ENCODE measurements around the gene S1PR4. TPM values are rescaled to one million over a fixed set of nuclear protein-coding genes. Genes with fewer than 3 reads are reported as not detected.
A peak's percentile ranks its signal among the peaks of the same experiment; 100 is the strongest.
"Not testable (repeated sequence)": the region's sequence is repeated elsewhere in the genome, so short reads cannot be mapped to it uniquely, and the experiment has no call there.

Gene S1PR4
- total and polyA plus RNA-seq, 8 donors = 1.2 to 20.8 (median 2.2) TPM

GRCh38 chr19:3198901-3199700 is 20.5 kb downstream of the S1PR4 start:
- no peak for ATAC-seq

GRCh38 chr19:3201072-3201700 is 22.6 kb downstream of the S1PR4 start:
- no peak overlapping the region for H3K4me3 ChIP-seq
- peaks cover 0 to 98% of the 10 kb centered on the region in 2 donors for H3K36me3 ChIP-seq
- no peak for ATAC-seq
- H3K4me1 ChIP-seq = no peaks in the 10 kb centered on the region
- H3K27me3 ChIP-seq = no peaks in the 10 kb centered on the region
- TF ChIP-seq CTCF (IDR thresholded peaks at IDR 0.05) = no peak
- intact Hi-C loops (cut with DNase I) = no loop called here
- H3K27ac ChIP-seq = no peak overlapping the region
- DNase-seq = peak in 1 of 4 donors; percentile 71
- H3K9me3 ChIP-seq = no peaks in the 10 kb centered on the region

More at GRCh38 chr19:3198901-3199700, 20.5 kb downstream of the S1PR4 start:
- peak in 1 of 4 donors; percentile 68 for DNase-seq
- intact Hi-C loops (cut with DNase I) = no loop called here
- Histone ChIP-seq H3K27ac (no peak overlapping the region), H3K27me3 (no peaks in the 10 kb centered on the region), H3K4me3 (no peak overlapping the region), H3K9me3 (no peaks in the 10 kb centered on the region), H3K36me3 (peaks cover 0 to 98% of the 10 kb centered on the region in 2 donors), H3K4me1 (no peaks in the 10 kb centered on the region)
- no peak for TF ChIP-seq CTCF (IDR thresholded peaks at IDR 0.05)

GRCh38 chr19:3201911-3202310 is 23.3 kb downstream of the S1PR4 start:
- Histone ChIP-seq H3K4me3 (no peak overlapping the region), H3K9me3 (no peaks in the 10 kb centered on the region), H3K27me3 (no peaks in the 10 kb centered on the region), H3K4me1 (no peaks in the 10 kb centered on the region), H3K36me3 (peaks cover 0 to 98% of the 10 kb centered on the region in 2 donors), H3K27ac (no peak overlapping the region)
- ATAC-seq = no peak
- peak in 1 of 4 donors; percentile 50 for DNase-seq
- intact Hi-C loops (cut with DNase I) = no loop called here
- no peak for TF ChIP-seq CTCF (IDR thresholded peaks at IDR 0.05)

GRCh38 chr19:3202346-3202745 is 23.8 kb downstream of the S1PR4 start:
- no peak for TF ChIP-seq CTCF (IDR thresholded peaks at IDR 0.05)
- no peak overlapping the region for H3K4me3 ChIP-seq
- peaks cover 0 to 98% of the 10 kb centered on the region in 2 donors for H3K36me3 ChIP-seq
- intact Hi-C loops (cut with DNase I) = no loop called here
- no peaks in the 10 kb centered on the region for H3K9me3 ChIP-seq
- no peaks in the 10 kb centered on the region for H3K4me1 ChIP-seq
- ATAC-seq = no peak
- H3K27ac ChIP-seq = no peak overlapping the region
- peak in 1 of 4 donors; percentile 57 for DNase-seq
- H3K27me3 ChIP-seq = no peaks in the 10 kb centered on the region

- intact Hi-C loops (cut with DNase I); H3K4me3 ChIP-seq; H3K9me3 ChIP-seq; DNase-seq; H3K27me3 ChIP-seq; H3K27ac ChIP-seq; H3K4me1 ChIP-seq; ATAC-seq: not testable (repeated sequence)
- H3K36me3 ChIP-seq = peaks cover 0 to 98% of the 10 kb centered on the region in 2 donors
These were observed 24.3 kb downstream of the S1PR4 start for GRCh38 chr19:3202895-3203294.

Data from left lung (tissue), 10 donors.